Inferior parietal cortex (tissue), 1 donor: Measurements from ENCODE around the gene SUMF2.
"Not testable (repeated sequence)": the region's sequence is repeated elsewhere in the genome, so short reads cannot be mapped to it uniquely, and the experiment has no call there.

Source experiments
- DNase-seq: peaks from one replicate; pipeline ENCODE4 v3.0.0-alpha.2; 2016; ENCODE audit errors: extremely low spot score

SUMF2 gene

DNA sequence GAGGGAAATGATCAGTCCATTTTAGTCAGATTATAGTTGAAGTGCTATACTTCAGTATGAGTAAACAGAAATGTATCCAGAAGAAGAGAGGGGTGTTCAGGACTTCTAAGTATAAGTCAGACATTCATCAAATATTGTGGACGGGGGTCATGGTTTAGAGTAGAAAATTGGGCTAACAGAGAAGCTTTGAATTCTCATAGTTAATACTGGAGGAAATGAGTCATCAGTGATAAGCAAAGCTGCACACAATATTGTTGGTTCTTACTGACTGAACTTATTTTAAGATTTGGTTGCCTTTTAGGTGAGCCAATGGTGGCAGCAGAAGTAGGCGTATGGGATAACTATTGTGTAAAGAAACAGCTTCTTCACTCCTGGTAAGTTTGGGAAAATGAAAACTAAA lies 1.7 kb upstream of the SUMF2 start:
- no peak for DNase-seq

DNA sequence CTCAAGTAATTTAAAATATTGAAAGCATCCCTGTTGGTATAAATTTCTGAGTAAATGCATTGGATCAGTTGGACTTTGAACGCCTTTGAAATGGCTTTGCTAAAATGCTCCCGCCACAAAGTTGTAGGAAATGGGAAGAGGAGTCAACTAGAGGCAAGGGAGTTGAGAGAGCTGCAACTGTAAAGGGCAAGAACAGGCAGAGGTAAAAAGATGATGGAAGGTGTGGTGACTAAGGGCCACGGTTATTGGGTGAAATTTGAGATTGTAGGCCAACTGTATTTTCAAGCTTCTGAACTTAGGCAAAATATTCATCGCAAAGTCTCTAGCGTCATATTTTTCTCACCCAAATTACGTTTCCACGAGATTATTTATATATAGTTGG lies 595 bp upstream of the SUMF2 start:
- no peak for DNase-seq

DNA sequence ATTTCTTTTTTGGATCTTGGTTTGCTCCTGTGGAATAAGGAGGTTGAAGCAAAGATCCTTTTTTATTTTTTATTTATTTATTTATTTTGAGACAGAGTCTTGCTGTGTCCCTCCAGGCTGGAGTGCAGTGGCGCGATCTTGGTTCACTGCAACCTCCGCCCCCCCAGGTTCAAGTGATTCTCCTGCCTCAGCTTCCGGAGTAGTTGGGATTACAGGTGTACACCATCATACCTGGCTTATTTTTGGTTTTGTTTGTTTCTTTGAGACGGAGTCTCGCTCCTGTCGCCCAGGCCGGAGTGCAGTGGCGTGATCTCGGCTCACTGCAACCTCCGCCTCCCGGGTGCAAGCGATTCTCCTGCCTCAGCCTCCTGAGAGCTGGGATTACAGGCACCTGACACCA lies 2.3 kb downstream of the SUMF2 start:
- DNase-seq: not testable (repeated sequence)

GRCh38 chr7:56074371-56074791 lies 10.3 kb downstream of the SUMF2 start:
- peak; percentile 91 for DNase-seq

- DNase-seq: no peak
Measured at GRCh38 chr7:56077681-56078080, 13.6 kb downstream of the SUMF2 start.

- no peak for DNase-seq
Measured at GRCh38 chr7:56078196-56078595, 14.1 kb downstream of the SUMF2 start.

DNA sequence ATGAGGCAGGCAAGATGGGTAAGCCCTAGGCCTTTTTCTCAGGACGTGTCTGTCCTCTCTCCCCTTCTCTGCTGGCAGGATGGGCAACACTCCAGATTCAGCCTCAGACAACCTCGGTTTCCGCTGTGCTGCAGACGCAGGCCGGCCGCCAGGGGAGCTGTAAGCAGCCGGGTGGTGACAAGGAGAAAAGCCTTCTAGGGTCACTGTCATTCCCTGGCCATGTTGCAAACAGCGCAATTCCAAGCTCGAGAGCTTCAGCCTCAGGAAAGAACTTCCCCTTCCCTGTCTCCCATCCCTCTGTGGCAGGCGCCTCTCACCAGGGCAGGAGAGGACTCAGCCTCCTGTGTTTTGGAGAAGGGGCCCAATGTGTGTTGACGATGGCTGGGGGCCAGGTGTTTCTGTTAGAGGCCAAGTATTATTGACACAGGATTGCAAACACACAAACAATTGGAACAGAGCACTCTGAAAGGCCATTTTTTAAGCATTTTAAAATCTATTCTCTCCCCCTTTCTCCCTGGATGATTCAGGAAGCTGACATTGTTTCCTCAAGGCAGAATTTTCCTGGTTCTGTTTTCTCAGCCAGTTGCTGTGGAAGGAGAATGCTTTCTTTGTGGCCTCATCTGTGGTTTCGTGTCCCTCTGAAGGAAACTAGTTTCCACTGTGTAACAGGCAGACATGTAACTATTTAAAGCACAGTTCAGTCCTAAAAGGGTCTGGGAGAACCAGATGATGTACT lies 15.5 kb downstream of the SUMF2 start:
- peak; percentile 68 for DNase-seq

GRCh38 chr7:56080726-56081435 lies 16.8 kb downstream of the SUMF2 start:
- DNase-seq: not testable (repeated sequence)

DNA sequence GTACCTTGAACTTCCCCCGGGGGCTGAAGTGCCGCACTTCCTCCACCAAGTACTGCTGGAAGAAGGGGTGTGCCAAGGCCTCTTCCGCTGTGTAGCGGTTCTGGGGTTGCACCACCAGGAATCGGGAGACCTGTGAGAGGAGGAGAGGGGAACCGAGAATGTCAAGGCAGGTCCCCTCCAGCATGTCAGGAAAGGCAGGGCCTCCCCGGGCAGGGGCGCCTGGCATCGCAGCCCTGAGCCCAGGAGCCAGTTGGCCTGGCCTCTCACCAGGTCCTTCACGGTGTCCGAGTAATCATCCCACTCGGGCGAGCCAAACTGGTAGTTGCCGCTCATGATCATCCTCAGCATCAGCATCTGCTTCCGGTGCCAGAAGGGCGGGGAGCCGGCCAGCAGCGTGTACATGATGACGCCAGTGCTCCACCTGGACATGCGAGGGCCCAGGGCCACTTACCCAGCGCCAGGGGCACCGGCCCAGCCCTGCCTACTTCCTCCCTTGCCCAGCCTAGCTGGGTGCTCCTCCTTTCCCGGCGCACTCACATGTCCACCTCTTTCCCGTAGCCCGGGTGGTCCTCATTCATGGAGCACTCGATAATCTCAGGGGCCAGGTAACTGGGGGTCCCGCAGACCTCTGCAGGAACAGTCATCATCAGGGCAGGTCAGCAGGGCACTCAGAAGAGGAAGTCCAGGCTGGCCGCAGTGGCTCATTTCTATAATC lies 17.7 kb downstream of the SUMF2 start:
- no peak for DNase-seq

DNA sequence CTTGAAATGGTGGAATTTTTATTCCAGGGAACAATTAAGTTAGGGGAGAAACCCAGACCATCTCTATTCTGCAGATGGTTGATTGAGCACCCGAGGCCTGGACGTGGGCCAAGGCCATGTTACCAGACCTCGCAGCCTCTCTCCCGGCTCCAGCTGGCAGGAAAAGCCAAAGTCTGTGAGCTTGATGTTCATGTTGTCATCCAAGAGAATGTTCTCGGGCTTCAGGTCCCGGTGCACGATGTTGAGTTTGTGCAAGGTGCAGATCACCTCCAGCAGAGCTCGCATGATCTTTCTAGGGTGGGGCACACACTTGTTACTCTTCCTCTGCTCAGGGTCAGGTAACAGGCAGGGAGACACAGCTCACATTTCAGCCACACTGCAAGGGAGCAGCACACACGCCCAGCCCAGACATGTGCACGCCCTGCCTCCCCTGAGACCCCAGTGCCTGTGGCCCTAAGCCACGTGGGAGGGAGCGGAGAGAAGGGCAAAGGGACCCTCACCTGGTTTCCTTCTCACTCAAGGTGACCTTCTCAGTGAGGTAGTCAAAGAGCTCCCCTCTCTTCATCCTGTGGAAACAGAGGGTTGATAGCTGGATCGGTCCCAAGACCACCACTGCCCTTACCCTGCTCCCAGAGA lies 19.2 kb downstream of the SUMF2 start:
- no peak for DNase-seq

GRCh38 chr7:56086761-56087160 lies 22.7 kb downstream of the SUMF2 start:
- DNase-seq: no peak

- no peak for DNase-seq
Measured at GRCh38 chr7:56087445-56087844, 23.4 kb downstream of the SUMF2 start.

DNA sequence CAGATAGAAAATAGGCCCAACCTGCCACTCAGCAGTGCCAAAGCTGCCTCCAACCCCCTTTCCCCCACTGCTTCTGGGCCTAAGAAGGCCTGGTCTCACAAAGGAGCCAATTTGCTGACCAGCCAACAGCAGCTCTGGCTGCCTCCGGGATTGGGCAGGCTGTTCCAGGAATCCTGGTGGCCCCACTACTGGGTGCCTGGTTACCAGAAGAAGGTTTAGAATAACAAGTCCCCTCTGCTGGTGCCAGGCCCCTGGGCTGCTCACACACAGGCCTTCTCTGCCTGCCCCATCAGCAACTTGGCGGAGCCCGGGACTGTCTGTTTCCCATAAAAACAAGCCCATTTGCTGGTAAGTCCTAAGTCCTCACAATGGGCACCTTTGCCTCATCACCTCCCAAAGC lies 27.5 kb downstream of the SUMF2 start:
- peak; percentile 20 for DNase-seq

DNA sequence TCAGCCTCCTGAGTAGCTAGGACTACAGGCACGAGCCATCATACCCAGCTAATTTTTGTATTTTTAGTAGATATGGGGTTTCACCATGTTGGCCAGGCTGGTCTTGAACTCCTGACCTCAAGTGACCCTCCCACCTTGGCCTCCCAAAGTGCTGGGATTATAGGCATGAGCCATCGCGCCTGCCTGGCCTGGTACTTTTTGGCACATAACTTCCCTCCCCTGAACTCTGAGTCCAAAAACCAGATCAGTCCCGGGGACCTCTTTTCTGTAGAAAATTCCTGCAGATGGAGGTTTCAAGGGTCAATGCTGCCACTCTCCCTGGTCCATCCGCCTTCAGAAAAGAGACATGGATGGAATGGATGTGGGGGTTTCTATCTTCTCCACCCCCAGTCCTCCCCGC lies 28.3 kb downstream of the SUMF2 start:
- peak; percentile 8 for DNase-seq

DNA sequence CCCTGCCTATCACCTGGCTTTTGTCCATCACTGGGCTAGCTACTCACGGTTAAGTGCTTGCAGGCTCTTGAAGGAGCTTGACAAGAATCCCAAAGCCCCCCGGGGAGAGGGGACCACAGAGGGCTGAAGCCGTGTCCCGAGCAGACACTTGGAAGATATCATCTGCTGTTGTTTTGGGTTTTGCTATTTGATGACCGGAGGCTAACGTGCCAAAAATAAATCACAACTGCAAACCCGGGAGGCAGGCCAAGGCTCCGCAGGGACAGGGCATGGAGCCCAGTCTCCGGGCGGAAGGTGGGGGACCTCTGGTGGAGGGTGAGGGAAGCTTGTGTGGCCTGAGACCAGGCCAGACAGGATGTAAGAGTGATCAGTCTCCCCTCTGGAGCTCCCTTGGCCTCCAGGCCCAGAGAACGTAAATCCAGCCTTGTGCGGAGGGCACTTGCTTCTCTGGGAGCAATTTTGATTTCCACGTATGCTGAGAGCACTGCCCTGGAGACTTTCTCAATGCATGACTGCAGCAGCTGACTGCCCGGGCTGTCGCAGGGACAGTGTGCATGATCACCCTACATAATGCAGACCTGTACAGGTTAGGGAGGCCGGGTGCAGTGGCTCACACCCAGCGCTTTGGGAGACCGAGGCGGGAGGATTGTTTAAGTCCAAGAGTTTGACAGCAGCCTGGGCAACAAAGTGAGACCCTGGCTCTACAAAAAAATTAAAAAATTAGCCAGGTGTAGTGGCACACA lies 28.9 kb downstream of the SUMF2 start, which contains the start of gene PHKG1:
Gene PHKG1 (minus strand): TSS at position 164 of the 743 bp plus-strand sequence. CDS start 4,011 bp downstream, outside the sequence.
- peak; percentile 79 for DNase-seq

GRCh38 chr7:56097700-56098099 lies 33.6 kb downstream of the SUMF2 start:
- no peak for DNase-seq

DNA sequence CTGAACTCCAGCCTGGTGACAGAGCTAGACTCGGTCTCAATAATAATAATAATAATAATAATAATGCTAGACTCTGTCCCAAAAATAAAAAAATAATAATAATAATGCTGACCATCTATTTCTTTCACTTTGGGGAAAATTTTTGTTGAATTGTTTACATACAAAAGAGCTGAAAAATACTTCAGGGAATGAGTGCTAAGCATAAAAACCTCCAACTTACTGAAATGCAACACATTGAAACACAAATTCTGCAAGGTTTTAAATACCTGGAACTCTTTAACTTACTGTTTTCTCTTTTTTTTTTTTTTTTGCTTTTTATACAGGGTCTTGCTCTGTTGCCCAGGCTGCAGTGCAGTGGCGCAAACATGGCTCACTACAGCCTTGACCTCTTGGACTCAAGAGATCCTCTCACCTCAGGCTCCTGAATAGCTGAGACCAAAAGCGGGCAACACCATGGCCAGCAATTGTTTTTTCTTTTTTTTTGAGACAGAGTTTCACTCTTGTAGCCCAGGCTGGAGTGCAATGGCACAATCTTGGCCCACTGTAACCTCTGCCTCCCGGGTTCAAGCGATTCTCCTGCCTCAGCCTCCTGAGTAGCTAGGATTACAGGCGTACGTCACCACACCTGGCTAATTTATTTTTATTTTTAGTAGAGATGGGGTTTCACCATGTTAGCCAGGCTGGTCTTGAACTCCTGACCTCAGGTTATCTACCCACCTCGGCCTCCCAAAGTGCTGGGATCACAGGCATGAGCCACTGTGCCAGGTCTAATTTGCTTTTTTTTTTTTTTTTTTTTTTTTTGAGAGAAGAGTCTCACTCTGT lies 34.3 kb downstream of the SUMF2 start:
- DNase-seq: not testable (repeated sequence)

DNA sequence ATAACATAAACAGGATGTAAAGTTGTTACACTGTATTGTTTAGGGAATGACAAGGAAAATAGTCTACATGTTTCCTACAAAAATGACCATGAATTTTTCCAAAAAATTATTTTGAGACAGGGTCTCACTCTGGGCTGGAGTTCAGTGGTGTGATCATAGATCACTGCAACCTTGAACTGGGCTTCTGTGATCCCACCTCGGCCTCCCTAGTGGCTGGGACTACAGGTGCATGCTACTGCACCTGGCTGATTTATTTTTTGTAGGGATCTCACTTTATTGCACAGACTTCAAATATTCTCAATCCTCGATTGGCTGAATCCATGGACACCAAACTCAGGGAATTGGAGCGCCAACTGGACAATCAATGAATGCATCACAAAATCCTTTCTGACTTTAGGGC lies 35.6 kb downstream of the SUMF2 start:
- no peak for DNase-seq

DNA sequence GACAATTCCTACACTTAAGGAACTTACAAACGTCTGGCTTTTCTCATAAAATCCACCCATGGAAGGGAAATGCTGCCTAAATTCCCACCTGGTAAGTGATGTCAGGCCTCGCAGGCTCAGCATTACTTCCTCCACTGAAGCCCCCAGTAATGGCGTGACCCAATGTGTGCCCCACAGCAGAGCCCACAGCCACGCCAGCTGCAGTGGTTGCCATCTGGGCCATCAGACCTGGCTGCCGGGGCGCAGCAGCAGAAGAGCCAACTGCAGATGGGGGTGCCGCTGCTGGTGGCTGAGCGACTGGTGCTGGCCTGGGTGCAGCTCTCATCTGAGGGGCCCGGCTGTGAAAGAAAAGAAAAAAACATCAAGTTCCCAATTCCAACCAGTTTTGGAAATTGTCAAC lies 40.1 kb downstream of the SUMF2 start:
- DNase-seq: not testable (repeated sequence)

- DNase-seq: no peak
Measured at GRCh38 chr7:56105508-56105907, 41.4 kb downstream of the SUMF2 start.
